Heart right ventricle (tissue), 16 donors: ENCODE data around the gene TMEM88. TPM values are rescaled to one million over a fixed set of nuclear protein-coding genes. Genes with fewer than 3 reads are reported as not detected.
"Not testable (repeated sequence)": the region's sequence is repeated elsewhere in the genome, so short reads cannot be mapped to it uniquely, and the experiment has no call there.

Source experiments
- ATAC-seq, 8 donors: fragments of 200-7000 bp; cut with Tn5 transposase; one replicate each; pipeline ENCODE4 v1.9.1; 2020; ENCODE audit warnings: mild to moderate bottlenecking in 8 of 8, moderate library complexity in 8 of 8, moderate number of reproducible peaks in 1 of 8
- DNase-seq, 2 donors: peaks; one replicate each; pipeline ENCODE4 v3.0.0-alpha.2; 2020
- H3K27ac ChIP-seq, 10 donors: fragments of 200-600 bp; sonication (generic) in 2 of 10; one replicate each; pipeline versions ENCODE4 v1.5.0 to v1.8.0; 2020 to 2022; ENCODE audit warnings: mild to moderate bottlenecking in 3 of 10
- H3K27me3 ChIP-seq, 7 donors: fragments of 200-600 bp; one replicate each; pipeline ENCODE4 v1.8.0; 2021 to 2022; ENCODE audit warnings: mild to moderate bottlenecking in 2 of 7
- H3K36me3 ChIP-seq, 9 donors: fragments of 200-600 bp; sonication (generic) in 1 of 9; one replicate each; pipeline versions ENCODE4 v1.5.0 to v1.8.0; 2020 to 2022; ENCODE audit warnings: mild to moderate bottlenecking in 2 of 9
- H3K4me1 ChIP-seq, 9 donors: fragments of 200-600 bp; sonication (generic) in 1 of 9; one replicate each; pipeline versions ENCODE4 v1.5.0 to v1.8.0; 2020 to 2022; ENCODE audit warnings: mild to moderate bottlenecking in 4 of 9
- H3K4me3 ChIP-seq, 10 donors: fragments of 200-600 bp; sonication (generic) in 2 of 10; one replicate each; pipeline versions ENCODE4 v1.5.0 to v1.8.0; 2020 to 2022; ENCODE audit warnings: mild to moderate bottlenecking in 7 of 10, moderate library complexity in 2 of 10
- H3K9me3 ChIP-seq, 11 donors: fragments of 200-600 bp in 10 of 11; sonication (generic) in 2 of 11; one replicate each; pipeline versions ENCODE4 v1.5.0 to v1.8.0; 2013 to 2022; ENCODE audit warnings: mild to moderate bottlenecking in 2 of 11, control low read depth in 1 of 11, moderate library complexity in 1 of 11
- WGBS, 2 donors: extraction: QIAGEN DNeasy Blood & Tissue Kit; methylation state at CpG; one replicate each; pipeline ENCODE4 v1.1.7; 2013; ENCODE audit warnings: inconsistent platforms in 1 of 2; 5-methylcytosine and 5-hydroxymethylcytosine counted together
- intact Hi-C, 10 donors: fragments of 100-400 bp; cut with DNase I; formaldehyde crosslinking; loops; one replicate each; pipeline versions ENCODE4 v1.11.1 to v1.14.2; 2022
- polyA plus RNA-seq, 2 donors: library from polyadenylated mRNA; stranded (reverse); fragments of 200-250 nt; gene quantifications; one replicate each; pipeline ENCODE4 v1.2.3, GENCODE V29; 2013
- total RNA-seq, 10 donors: library from RNA; stranded (reverse); fragmentation: NEBNext Ultra II Directional in 3 of 10; extraction: Animal tissue kit (Norgen Biotek cat#: 25700) in 3 of 10; gene quantifications; one replicate each; pipeline versions ENCODE4 v1.2.1 to v1.2.4, GENCODE V29; 2021 to 2023
- TF ChIP-seq, protein P1 (sequence below), 9 donors: fragments of 200-600 bp; sonication (generic) in 2 of 9; IDR thresholded peaks; one replicate each; pipeline versions ENCODE4 v1.5.0 to v1.8.0; 2021 to 2022; ENCODE audit warnings: antibody characterized with exemption in 9 of 9, mild to moderate bottlenecking in 5 of 9, moderate library complexity in 1 of 9
- donor health status: Arrhythmogenic right ventricular cardiomyopathy.
- donor health status: ischemic (EF 13 %, LVEDD 7.1; RV severe dilation, severe dysfunction).
- donor health status: healthy with polysubstance abuse.
- donor health status: DM: no; HTN: yes; CAD: no.
- donor health status: DM: no; HTN: no; CAD: no.
- donor health status: ischemic (EF 25% LVEDD 6.9; RV normal size, moderate dysfunction).
- donor health status: ischemic (EF 25% LVEDD 5.7; RV mildly dilated, moderate dysfunction).
- donor health status: healthy.
- donor health status: DM: yes; HTN: yes; CAD: no.
- donor health status: Ischemic cardiomyopathy.
- donor health status: ischemic (EF 35%, LVEDD 5.7; RV mildly dilated, moderate dysfunction).
- donor health status: nonischemic (EF 11% LVEDD 7.7; RV severe dilation, severe dysfunction).
- donor health status: DM: yes; HTN: yes; CAD: no.
- donor health status: PGD.
- donor health status: ischemic (EF 29% LVEDD 5.4; RV normal size, mild dysfunction).
- donor health status: nonischemic (EF 23%, LVEDD 6.1; RV moderate dilation, normal function).

The TMEM88 gene
- total and polyA plus RNA-seq, 12 donors = 12.3 to 298 (median 24.8) TPM

- 83 to 84% methylated on average over 8 of the region's 8 CpGs for WGBS, 2 donors
- Histone ChIP-seq H3K36me3 (peaks cover 0 to 50% (median 1%) of the 10 kb centered on the region in 9 donors), H3K27ac (peak overlapping the region in 5 of 10 donors; percentile 85 to 98 (median 94)), H3K9me3 (no peaks in the 10 kb centered on the region), H3K4me1 (peaks cover 0 to 47% (median 32%) of the 10 kb centered on the region in 9 donors), H3K4me3 (peak overlapping the region in 7 of 10 donors; percentile 65 to 72 (median 69)), H3K27me3 (no peaks in the 10 kb centered on the region)
- intact Hi-C loops = loop anchor here in 6 of 10 donors (5.0 to 10.0 kb wide), 4 partner anchors 37 to 296 kb away; partner anchors contain the start of genes PER1 (in 1 of the 6) and RNF227 (in 1 of the 6)
- ATAC-seq = no peak
- TF ChIP-seq, protein P1, sequence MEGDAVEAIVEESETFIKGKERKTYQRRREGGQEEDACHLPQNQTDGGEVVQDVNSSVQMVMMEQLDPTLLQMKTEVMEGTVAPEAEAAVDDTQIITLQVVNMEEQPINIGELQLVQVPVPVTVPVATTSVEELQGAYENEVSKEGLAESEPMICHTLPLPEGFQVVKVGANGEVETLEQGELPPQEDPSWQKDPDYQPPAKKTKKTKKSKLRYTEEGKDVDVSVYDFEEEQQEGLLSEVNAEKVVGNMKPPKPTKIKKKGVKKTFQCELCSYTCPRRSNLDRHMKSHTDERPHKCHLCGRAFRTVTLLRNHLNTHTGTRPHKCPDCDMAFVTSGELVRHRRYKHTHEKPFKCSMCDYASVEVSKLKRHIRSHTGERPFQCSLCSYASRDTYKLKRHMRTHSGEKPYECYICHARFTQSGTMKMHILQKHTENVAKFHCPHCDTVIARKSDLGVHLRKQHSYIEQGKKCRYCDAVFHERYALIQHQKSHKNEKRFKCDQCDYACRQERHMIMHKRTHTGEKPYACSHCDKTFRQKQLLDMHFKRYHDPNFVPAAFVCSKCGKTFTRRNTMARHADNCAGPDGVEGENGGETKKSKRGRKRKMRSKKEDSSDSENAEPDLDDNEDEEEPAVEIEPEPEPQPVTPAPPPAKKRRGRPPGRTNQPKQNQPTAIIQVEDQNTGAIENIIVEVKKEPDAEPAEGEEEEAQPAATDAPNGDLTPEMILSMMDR (IDR thresholded peaks at IDR 0.05) = no peak
- no peak for DNase-seq
Observed at GRCh38 chr17:7859028-7859427, 4.2 kb downstream of the TMEM88 start.

GRCh38 chr17:7862692-7863437, 8.0 kb downstream of the TMEM88 start:
- 40 to 44% methylated on average over 3 of the region's 3 CpGs for WGBS, 2 donors
- Histone ChIP-seq H3K4me3 (no peak overlapping the region), H3K9me3 (peaks cover 0 to 4% (median 0%) of the 10 kb centered on the region in 11 donors), H3K4me1 (peaks cover 0 to 26% (median 14%) of the 10 kb centered on the region in 9 donors), H3K27me3 (no peaks in the 10 kb centered on the region), H3K36me3 (peaks cover 0 to 65% (median 0%) of the 10 kb centered on the region in 9 donors), H3K27ac (no peak overlapping the region)
- DNase-seq (peak in 1 of 2 donors; percentile 62), ATAC-seq (no peak)
- TF ChIP-seq, protein P1 (IDR thresholded peaks at IDR 0.05) = peak; percentile 65 to 83 (median 81)
- intact Hi-C loops = loop anchor here (1.0 to 10.0 kb wide), 13 partner anchors 26 to 194 kb away; partner anchors contain the start of gene CHD3 (in 1 of the 10)

DNA sequence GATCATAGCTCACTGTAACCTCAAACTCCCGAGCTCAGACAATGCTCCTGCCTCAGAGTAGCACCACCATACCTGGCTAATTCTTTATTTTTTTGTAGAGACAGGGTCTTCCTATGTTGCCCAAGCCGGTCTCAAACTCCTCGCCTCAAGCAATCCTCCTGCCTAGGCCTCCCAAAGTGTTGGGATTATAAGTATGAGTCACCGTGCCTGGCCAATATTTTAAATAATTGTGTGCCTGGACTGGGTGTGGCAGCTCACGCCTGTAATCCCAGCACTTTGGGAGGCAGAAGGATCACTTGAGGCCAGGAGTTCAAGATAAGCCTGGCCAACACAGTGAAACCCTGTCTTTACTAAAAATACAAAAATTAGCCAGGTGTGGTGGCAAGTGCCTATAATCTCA, 9.5 kb downstream of the TMEM88 start:
- H3K27ac ChIP-seq, ATAC-seq, H3K4me3 ChIP-seq, H3K9me3 ChIP-seq, DNase-seq, H3K27me3 ChIP-seq: not testable (repeated sequence)
- WGBS, 2 donors = 77 to 82% methylated on average over 5 of the region's 5 CpGs
- Histone ChIP-seq H3K36me3 (peaks cover 0 to 73% (median 0%) of the 10 kb centered on the region in 9 donors), H3K4me1 (peaks cover 0 to 15% (median under 1%) of the 10 kb centered on the region in 9 donors)
- intact Hi-C loops = loop anchor here (5.0 to 10.0 kb wide), 8 partner anchors 33 to 193 kb away; no protein-coding TSS in a partner anchor

DNA sequence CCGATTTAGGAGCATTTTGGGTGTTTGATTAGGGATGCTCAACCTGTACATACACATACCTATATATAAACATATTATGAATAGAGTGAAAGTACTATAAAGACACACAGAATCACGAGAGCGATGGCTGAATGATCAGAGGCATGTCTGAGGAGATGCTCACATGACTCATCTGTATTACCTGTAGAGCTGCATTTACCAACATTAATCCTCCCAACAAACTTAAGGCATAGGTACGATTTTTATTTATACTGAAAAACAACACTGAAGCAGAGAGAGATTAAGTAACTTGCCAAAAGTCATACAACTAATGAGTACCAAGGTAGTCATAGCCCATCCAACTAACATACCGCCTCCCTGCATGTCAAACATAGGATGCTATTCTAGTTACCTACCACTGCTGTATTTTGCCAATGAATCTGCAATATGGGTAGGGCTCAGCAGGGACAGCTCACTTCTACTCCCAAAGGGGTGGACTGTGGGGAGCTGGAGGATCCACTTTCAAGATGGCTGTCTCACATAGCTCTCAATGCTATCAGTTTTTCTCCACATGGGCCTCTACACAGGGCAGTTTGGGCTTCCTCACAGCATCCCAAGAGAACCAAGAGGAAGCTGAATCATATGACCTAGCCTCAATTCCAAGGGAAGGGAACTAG, 10.3 kb downstream of the TMEM88 start:
- TF ChIP-seq, protein P1 (IDR thresholded peaks at IDR 0.05) = no peak
- Histone ChIP-seq H3K4me1 (peaks cover 0 to 15% (median 0%) of the 10 kb centered on the region in 9 donors), H3K36me3 (peaks cover 0 to 73% (median 0%) of the 10 kb centered on the region in 9 donors), H3K27me3 (no peaks in the 10 kb centered on the region), H3K9me3 (peaks cover 0 to 4% (median 0%) of the 10 kb centered on the region in 11 donors), H3K27ac (no peak overlapping the region), H3K4me3 (no peak overlapping the region)
- WGBS, 2 donors = 95 to 96% methylated on average over 5 of the region's 5 CpGs
- no peak for ATAC-seq
- DNase-seq = no peak
- intact Hi-C loops = loop anchor here (5.0 to 10.0 kb wide), 8 partner anchors 32 to 192 kb away; no protein-coding TSS in a partner anchor
